HG03175 (cell line): Measurements from ENCODE around the gene TMEM266.
"Not testable (repeated sequence)": the region's sequence is repeated elsewhere in the genome, so short reads cannot be mapped to it uniquely, and the experiment has no call there.

Source experiments
- ATAC-seq: cut with Tn5 transposase; IDR thresholded peaks from one replicate; pipeline ENCODE4 v1.9.1; 2021; ENCODE audit warnings: mild to moderate bottlenecking, moderate library complexity; ENCODE audit not compliant: unreplicated experiment

TMEM266 gene

GRCh38 chr15:76059320-76060117 lies at the start of gene TMEM266:
Gene TMEM266 (plus strand): TSS chr15:76059985. CDS start chr15:76134264, 74,279 bp downstream.
- no peak for ATAC-seq

- ATAC-seq, result no peak
These were observed 49.2 kb upstream of the TMEM266 start for GRCh38 chr15:76010613-76011012.

GRCh38 chr15:76011627-76012551 lies 47.9 kb upstream of the TMEM266 start, which contains the start of gene NRG4:
Gene NRG4 (minus strand): TSS chr15:76012424. CDS start chr15:76011230, 1,194 bp downstream.
- ATAC-seq, result no peak

GRCh38 chr15:76013470-76013869 lies 46.3 kb upstream of the TMEM266 start:
- not testable (repeated sequence) for ATAC-seq

- no peak for ATAC-seq
These were observed 35.6 kb upstream of the TMEM266 start for GRCh38 chr15:76024021-76024768.

GRCh38 chr15:76032046-76032445 lies 27.7 kb upstream of the TMEM266 start:
- no peak for ATAC-seq

GRCh38 chr15:76033438-76033837 lies 26.3 kb upstream of the TMEM266 start:
- ATAC-seq, result no peak

- ATAC-seq, result no peak
These were observed 25.7 kb upstream of the TMEM266 start for GRCh38 chr15:76034111-76034510.

GRCh38 chr15:76035593-76035992 lies 24.2 kb upstream of the TMEM266 start:
- no peak for ATAC-seq

- no peak for ATAC-seq
These were observed 21.3 kb upstream of the TMEM266 start for GRCh38 chr15:76038512-76038911.

- ATAC-seq, result not testable (repeated sequence)
These were observed 5.6 kb upstream of the TMEM266 start for GRCh38 chr15:76054201-76054600.

GRCh38 chr15:76056931-76057330 lies 2.9 kb upstream of the TMEM266 start:
- peak; percentile 52 for ATAC-seq

- peak; percentile 22 for ATAC-seq
These were observed 2.3 kb upstream of the TMEM266 start for GRCh38 chr15:76057332-76058000.

- ATAC-seq, result no peak
These were observed 968 bp upstream of the TMEM266 start for GRCh38 chr15:76058714-76059319.

GRCh38 chr15:76060118-76060989 lies 569 bp downstream of the TMEM266 start:
- ATAC-seq, result no peak

GRCh38 chr15:76061700-76062099 lies 1.9 kb downstream of the TMEM266 start:
- ATAC-seq, result no peak

GRCh38 chr15:76062286-76062685 lies 2.5 kb downstream of the TMEM266 start:
- ATAC-seq, result no peak

GRCh38 chr15:76064375-76064774 lies 4.6 kb downstream of the TMEM266 start:
- ATAC-seq, result no peak

GRCh38 chr15:76065245-76065644 lies 5.5 kb downstream of the TMEM266 start:
- no peak for ATAC-seq
